Breast epithelium (tissue), 4 donors: ENCODE data around the gene ACOT13. TPM values are rescaled to one million over a fixed set of nuclear protein-coding genes. Genes with fewer than 3 reads are reported as not detected.
"Not testable (repeated sequence)": the region's sequence is repeated elsewhere in the genome, so short reads cannot be mapped to it uniquely, and the experiment has no call there.

ENCODE experiments used
- DNase-seq, 2 donors: peaks; one replicate each; pipeline ENCODE4 v3.0.0-alpha.2; 2019; ENCODE audit warnings: low spot score in 2 of 2
- H3K27ac ChIP-seq, 2 donors: fragments of 200-600 bp; sonication (generic) in 1 of 2; one replicate each; pipeline ENCODE4 v1.5.1; 2016 to 2019; ENCODE audit warnings: mild to moderate bottlenecking in 1 of 2
- H3K27me3 ChIP-seq, 2 donors: fragments of 200-600 bp; sonication (generic) in 1 of 2; one replicate each; pipeline versions ENCODE4 v1.5.1 to v1.6.0; 2017 to 2019; ENCODE audit warnings: control low read depth in 1 of 2, mild to moderate bottlenecking in 1 of 2
- H3K36me3 ChIP-seq: fragments of 200-600 bp; one replicate; pipeline ENCODE4 v1.5.1; 2019
- H3K4me1 ChIP-seq, 2 donors: fragments of 200-600 bp; sonication (generic); one replicate each; pipeline ENCODE4 v1.5.1; 2016 to 2019; ENCODE audit warnings: control low read depth in 1 of 2
- H3K4me3 ChIP-seq, 3 donors: fragments of 200-600 bp; sonication (generic); 1 replicate in 2 of 3; 2 replicates in 1 of 3; pipeline ENCODE4 v1.5.1; 2016 to 2019; ENCODE audit warnings: mild to moderate bottlenecking in 3 of 3, moderate library complexity in 2 of 3
- H3K9me3 ChIP-seq, 2 donors: fragments of 200-600 bp; sonication (generic) in 1 of 2; one replicate each; pipeline ENCODE4 v1.5.1; 2016 to 2019; ENCODE audit warnings: control low read depth in 1 of 2
- POLR2A ChIP-seq: fragments of 450-650 bp; IDR thresholded peaks from one replicate; pipeline ENCODE4 v1.6.1; 2016; ENCODE audit warnings: antibody characterized with exemption, mild to moderate bottlenecking, moderate library complexity
- POLR2AphosphoS5 ChIP-seq, 3 donors: sonication (generic); formaldehyde crosslinking; IDR thresholded peaks; one replicate each; pipeline ENCODE4 v1.6.1; 2017; ENCODE audit warnings: antibody characterized with exemption in 3 of 3
- intact Hi-C: fragments of 100-400 bp; cut with DNase I; formaldehyde crosslinking; loops from one replicate; pipeline ENCODE4 v1.15.1; 2023; ENCODE audit warnings: low total_unique reads
- total RNA-seq, 3 donors: library from RNA; depleted of rRNA; stranded (reverse); fragments of >200 nt; gene quantifications; one replicate each; pipeline ENCODE4 v1.1.0, GENCODE V29; 2016
- TF ChIP-seq, protein P1 (sequence below), 3 donors: fragments of 450-650 bp; IDR thresholded peaks; one replicate each; pipeline ENCODE4 v1.5.1; 2016 to 2017; ENCODE audit warnings: antibody characterized with exemption in 3 of 3, mild to moderate bottlenecking in 3 of 3, moderate library complexity in 3 of 3

ACOT13 gene
- total RNA-seq, 3 donors from 2014 or later = 6.3 to 12.0 (median 8.2) TPM

DNA sequence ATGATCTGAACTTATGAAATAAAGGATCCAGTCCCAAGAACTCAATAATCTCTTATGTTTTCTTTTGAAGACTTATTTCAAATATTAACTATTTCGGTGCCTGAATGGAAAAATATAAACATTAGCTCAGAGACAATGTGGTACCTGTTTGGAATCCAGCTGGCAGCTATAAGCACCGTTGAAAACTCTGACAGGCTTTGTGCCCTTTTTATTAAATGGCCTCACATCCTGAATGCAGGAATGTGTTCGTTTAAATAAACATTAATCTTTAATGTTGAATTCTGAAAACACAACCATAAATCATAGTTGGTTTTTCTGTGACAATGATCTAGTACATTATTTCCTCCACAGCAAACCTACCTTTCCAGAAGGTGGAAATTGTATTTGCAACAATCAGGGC, 16.5 kb upstream of the ACOT13 start:
- no peaks in the 10 kb centered on the region for H3K36me3 ChIP-seq

DNA sequence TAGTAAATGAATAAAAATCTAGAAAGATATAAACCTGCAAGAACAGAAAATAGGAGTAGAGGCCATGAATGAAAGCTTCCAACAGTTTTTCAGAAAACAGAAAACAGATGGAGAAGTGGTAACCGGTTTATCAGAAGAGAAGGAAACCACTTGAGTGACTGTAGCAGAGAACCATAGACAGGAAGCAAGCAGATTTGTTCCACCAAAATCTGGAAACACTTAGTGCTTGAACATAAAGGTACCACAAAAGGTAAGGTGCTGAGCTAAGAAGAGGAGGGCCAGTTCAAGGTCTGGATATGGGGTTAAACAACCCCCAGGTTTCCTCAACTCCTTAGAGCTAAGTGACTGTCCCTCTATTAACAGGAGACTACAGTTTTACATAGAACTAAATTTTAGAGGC, 11.7 kb upstream of the ACOT13 start:
- no peaks in the 10 kb centered on the region for H3K36me3 ChIP-seq
- intact Hi-C loops = loop anchor here (5.0 kb wide), 1 partner anchor 107 kb away; no protein-coding TSS in a partner anchor
- no peak overlapping the region for H3K4me3 ChIP-seq
- TF ChIP-seq POLR2AphosphoS5 (IDR thresholded peaks at IDR 0.05) (no peak), POLR2A (no peak)
- TF ChIP-seq, protein P1, sequence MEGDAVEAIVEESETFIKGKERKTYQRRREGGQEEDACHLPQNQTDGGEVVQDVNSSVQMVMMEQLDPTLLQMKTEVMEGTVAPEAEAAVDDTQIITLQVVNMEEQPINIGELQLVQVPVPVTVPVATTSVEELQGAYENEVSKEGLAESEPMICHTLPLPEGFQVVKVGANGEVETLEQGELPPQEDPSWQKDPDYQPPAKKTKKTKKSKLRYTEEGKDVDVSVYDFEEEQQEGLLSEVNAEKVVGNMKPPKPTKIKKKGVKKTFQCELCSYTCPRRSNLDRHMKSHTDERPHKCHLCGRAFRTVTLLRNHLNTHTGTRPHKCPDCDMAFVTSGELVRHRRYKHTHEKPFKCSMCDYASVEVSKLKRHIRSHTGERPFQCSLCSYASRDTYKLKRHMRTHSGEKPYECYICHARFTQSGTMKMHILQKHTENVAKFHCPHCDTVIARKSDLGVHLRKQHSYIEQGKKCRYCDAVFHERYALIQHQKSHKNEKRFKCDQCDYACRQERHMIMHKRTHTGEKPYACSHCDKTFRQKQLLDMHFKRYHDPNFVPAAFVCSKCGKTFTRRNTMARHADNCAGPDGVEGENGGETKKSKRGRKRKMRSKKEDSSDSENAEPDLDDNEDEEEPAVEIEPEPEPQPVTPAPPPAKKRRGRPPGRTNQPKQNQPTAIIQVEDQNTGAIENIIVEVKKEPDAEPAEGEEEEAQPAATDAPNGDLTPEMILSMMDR (IDR thresholded peaks at IDR 0.05) = no peak
- no peaks in the 10 kb centered on the region for H3K27me3 ChIP-seq
- DNase-seq = no peak
- H3K27ac ChIP-seq = no peak overlapping the region
- H3K9me3 ChIP-seq = no peaks in the 10 kb centered on the region
- H3K4me1 ChIP-seq = no peaks in the 10 kb centered on the region

More for the DNA sequence above, 16.5 kb upstream of the ACOT13 start:
- Histone ChIP-seq H3K9me3 (no peaks in the 10 kb centered on the region), H3K27me3 (no peaks in the 10 kb centered on the region), H3K4me1 (no peaks in the 10 kb centered on the region), H3K4me3 (no peak overlapping the region), H3K27ac (no peak overlapping the region)
- no peak for DNase-seq
- TF ChIP-seq POLR2A (no peak), POLR2AphosphoS5 (IDR thresholded peaks at IDR 0.05) (no peak)
- TF ChIP-seq, protein P1 (IDR thresholded peaks at IDR 0.05) = no peak
- intact Hi-C loops = no loop called here

DNA sequence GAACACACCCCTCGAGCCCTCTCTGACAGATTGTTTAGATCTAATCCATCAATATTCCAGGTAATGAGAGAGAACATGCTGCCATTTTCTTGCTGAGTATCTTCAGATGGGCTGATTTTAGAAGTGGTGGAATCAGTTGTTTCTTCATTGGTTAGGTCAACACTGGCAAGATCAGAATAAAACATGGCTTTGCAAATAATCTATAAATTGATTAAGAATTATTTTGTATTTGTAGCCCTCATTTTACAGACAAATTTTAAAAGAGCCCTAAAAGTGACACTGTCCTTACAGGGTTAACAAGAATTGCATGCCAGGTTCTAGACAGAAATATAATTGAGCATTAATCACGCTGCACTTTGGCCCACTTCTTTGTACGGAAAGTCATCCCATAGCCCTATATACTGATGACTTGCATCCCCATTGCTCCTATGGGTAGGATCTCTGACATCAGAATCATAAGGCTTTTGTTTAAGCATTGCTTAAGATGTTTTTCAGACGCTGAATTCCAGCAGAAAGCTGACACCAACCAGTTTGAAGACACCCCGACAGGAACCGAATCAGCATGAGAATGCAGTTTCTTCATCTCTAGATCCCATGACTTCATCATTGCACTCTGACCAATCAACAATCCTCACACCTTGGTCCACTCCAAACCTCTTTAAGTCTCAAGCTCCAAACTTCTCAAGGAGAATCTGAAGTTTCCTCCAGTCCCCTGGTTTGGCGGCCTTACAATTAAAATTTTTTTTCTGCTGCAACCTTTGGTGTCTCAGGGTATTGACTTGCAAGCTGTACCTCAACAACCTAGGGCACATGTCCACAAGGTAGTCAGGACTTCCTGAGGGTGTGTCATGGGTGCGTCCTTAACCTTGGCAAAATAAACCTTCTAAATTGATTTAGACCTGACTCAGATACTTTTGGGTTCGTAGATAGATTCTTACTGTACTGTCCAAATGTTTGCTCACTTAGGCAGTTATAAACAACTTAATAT, 8.0 kb upstream of the ACOT13 start:
- Histone ChIP-seq H3K27me3 (no peaks in the 10 kb centered on the region), H3K27ac (no peak overlapping the region), H3K9me3 (no peaks in the 10 kb centered on the region), H3K4me3 (no peak overlapping the region), H3K36me3 (no peaks in the 10 kb centered on the region), H3K4me1 (no peaks in the 10 kb centered on the region)
- intact Hi-C loops = loop anchor here (5.0 kb wide), 1 partner anchor 103 kb away; no protein-coding TSS in a partner anchor
- no peak for DNase-seq
- TF ChIP-seq POLR2AphosphoS5 (IDR thresholded peaks at IDR 0.05) (no peak), POLR2A (no peak)
- TF ChIP-seq, protein P1 (IDR thresholded peaks at IDR 0.05) = no peak

DNA sequence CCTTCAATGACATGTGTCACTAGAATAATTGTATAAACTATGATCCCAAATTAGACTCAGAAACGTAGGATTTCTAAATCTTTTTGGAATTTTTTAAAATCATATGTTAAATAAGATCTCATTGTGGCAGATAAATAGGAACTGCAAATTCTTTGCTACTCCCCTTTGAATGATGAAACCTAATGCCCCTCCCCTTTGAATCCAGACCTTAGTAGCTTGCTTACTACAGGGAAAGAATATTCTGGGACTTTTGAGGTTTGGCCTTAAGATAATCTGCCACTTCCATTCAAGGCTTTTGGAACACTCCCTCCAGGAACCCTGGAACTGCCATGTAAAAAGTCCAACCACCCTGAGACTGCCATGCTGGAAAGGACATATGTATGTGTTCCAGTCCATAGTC, 7.3 kb upstream of the ACOT13 start:
- Histone ChIP-seq H3K27me3 (no peaks in the 10 kb centered on the region), H3K4me3 (no peak overlapping the region), H3K9me3 (no peaks in the 10 kb centered on the region), H3K36me3 (no peaks in the 10 kb centered on the region), H3K27ac (no peak overlapping the region), H3K4me1 (no peaks in the 10 kb centered on the region)
- intact Hi-C loops = loop anchor here (5.0 kb wide), 1 partner anchor 103 kb away; no protein-coding TSS in a partner anchor
- TF ChIP-seq, protein P1 (IDR thresholded peaks at IDR 0.05) = no peak
- TF ChIP-seq POLR2AphosphoS5 (IDR thresholded peaks at IDR 0.05) (no peak), POLR2A (no peak)
- DNase-seq = no peak

DNA sequence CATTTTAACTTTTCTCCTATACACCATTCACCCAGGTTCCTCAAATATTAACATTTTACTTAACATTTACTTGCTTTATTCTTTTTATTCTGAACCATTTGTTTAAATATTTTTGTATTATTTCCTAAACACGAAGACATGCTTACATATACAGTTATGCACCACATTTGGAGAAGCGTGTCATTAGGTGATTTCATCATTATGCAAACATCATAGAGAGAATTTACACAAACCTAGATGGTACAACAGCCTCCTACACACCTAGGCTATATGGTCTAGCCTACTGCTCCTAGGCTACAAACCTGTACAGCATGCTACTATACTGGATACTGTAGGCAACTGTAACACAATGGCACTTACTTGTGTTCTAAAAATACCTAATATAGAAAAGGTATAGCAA, 6.8 kb upstream of the ACOT13 start:
- Histone ChIP-seq H3K27me3 (no peaks in the 10 kb centered on the region), H3K36me3 (no peaks in the 10 kb centered on the region), H3K27ac (no peak overlapping the region), H3K4me1 (no peaks in the 10 kb centered on the region), H3K9me3 (no peaks in the 10 kb centered on the region), H3K4me3 (no peak overlapping the region)
- DNase-seq = no peak
- intact Hi-C loops = no loop called here
- TF ChIP-seq POLR2AphosphoS5 (IDR thresholded peaks at IDR 0.05) = no peak
- TF ChIP-seq, protein P1 (IDR thresholded peaks at IDR 0.05) = no peak
- no peak for TF ChIP-seq POLR2A

DNA sequence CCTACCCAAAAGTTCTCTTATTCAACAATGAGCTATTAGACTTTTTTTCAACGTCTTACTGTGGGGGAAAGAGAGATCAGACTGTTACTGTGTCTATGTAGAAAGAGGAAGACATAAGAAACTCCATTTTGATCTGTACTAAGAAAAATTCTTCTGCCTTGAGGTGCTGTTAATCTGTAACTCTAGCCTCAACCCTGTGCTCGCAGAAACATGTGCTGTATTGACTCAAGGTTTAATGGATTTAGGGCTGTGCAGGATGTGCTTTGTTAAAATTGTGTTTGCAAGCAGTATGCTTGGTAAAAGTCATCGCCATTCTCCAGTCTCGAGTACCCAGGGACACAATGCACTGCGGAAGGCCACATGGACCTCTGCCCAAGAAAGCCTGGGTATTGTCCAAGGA, 5.1 kb upstream of the ACOT13 start:
- intact Hi-C loops, DNase-seq, H3K27me3 ChIP-seq, H3K4me1 ChIP-seq, H3K9me3 ChIP-seq, H3K36me3 ChIP-seq, H3K27ac ChIP-seq, H3K4me3 ChIP-seq: not testable (repeated sequence)
